ENCODE measurements around the gene TTC9. TPM values are rescaled to one million over a fixed set of nuclear protein-coding genes. Genes with fewer than 3 reads are reported as not detected.
"Not testable (repeated sequence)": the region's sequence is repeated elsewhere in the genome, so short reads cannot be mapped to it uniquely, and the experiment has no call there.

Gene TTC9
- total RNA-seq, 1 donor from 2014 or later: 0.23 TPM

- DNase-seq (ENCODE audit: low spot score) (no peak), ATAC-seq (no peak)
Observed at GRCh38 chr14:70671652-70672644, 30.2 kb downstream of the TTC9 start.

- no peak for ATAC-seq
- no peak for DNase-seq (ENCODE audit: low spot score)
Observed at GRCh38 chr14:70677341-70677740, 35.6 kb downstream of the TTC9 start.

GRCh38 chr14:70680748-70681147 lies 39.0 kb downstream of the TTC9 start:
- ATAC-seq: no peak
- DNase-seq (ENCODE audit: low spot score): no peak

- ATAC-seq (peak; percentile 79), DNase-seq (ENCODE audit: low spot score) (no peak)
Observed at GRCh38 chr14:70683983-70684382, 42.3 kb downstream of the TTC9 start.

- no peak for DNase-seq (ENCODE audit: low spot score)
- no peak for ATAC-seq
Observed at GRCh38 chr14:70685474-70686197, 43.9 kb downstream of the TTC9 start.

GRCh38 chr14:70692210-70692609 lies 50.5 kb downstream of the TTC9 start:
- DNase-seq (ENCODE audit: low spot score): no peak
- peak; percentile 24 for ATAC-seq

- ATAC-seq (no peak), DNase-seq (ENCODE audit: low spot score) (no peak)
Observed at GRCh38 chr14:70696026-70696425, 54.3 kb downstream of the TTC9 start.

- DNase-seq (ENCODE audit: low spot score): no peak
- no peak for ATAC-seq
Observed at GRCh38 chr14:70697701-70698100, 56.0 kb downstream of the TTC9 start.

GRCh38 chr14:70698288-70698687 lies 56.6 kb downstream of the TTC9 start:
- DNase-seq (ENCODE audit: low spot score): no peak
- peak; percentile 60 for ATAC-seq

- no peak for ATAC-seq
Observed at GRCh38 chr14:70699646-70700045, 57.9 kb downstream of the TTC9 start.

GRCh38 chr14:70700955-70701585 lies 59.4 kb downstream of the TTC9 start:
- no peak for DNase-seq (ENCODE audit: low spot score)
- ATAC-seq: no peak

More at GRCh38 chr14:70699646-70700045, 57.9 kb downstream of the TTC9 start:
- DNase-seq (ENCODE audit: low spot score): no peak

- DNase-seq (ENCODE audit: low spot score): no peak
- no peak for ATAC-seq
Observed at GRCh38 chr14:70701610-70702009, 59.9 kb downstream of the TTC9 start.

GRCh38 chr14:70702161-70702560 lies 60.4 kb downstream of the TTC9 start:
- DNase-seq (ENCODE audit: low spot score) (no peak), ATAC-seq (peak; percentile 40)

GRCh38 chr14:70703621-70704168 lies 62.0 kb downstream of the TTC9 start:
- not testable (repeated sequence) for DNase-seq (ENCODE audit: low spot score)
- peak; percentile 19 for ATAC-seq

GRCh38 chr14:70704960-70705359 lies 63.2 kb downstream of the TTC9 start:
- ATAC-seq: no peak
- no peak for DNase-seq (ENCODE audit: low spot score)

GRCh38 chr14:70706177-70706576 lies 64.5 kb downstream of the TTC9 start:
- DNase-seq (ENCODE audit: low spot score): no peak
- no peak for ATAC-seq

- ATAC-seq (no peak), DNase-seq (ENCODE audit: low spot score) (no peak)
Observed at GRCh38 chr14:70707138-70708038, 65.7 kb downstream of the TTC9 start.

GRCh38 chr14:70708717-70709570 lies 67.2 kb downstream of the TTC9 start:
- DNase-seq (ENCODE audit: low spot score) (no peak), ATAC-seq (no peak)
